Activated naive CD8-positive, alpha-beta T cell treated with anti-CD3 and anti-CD28 coated beads, Interleukin-2, amount 50 U/mL, for 24 hours (primary cell): ENCODE results near the gene PPFIBP1.
"Not testable (repeated sequence)": the region's sequence is repeated elsewhere in the genome, so short reads cannot be mapped to it uniquely, and the experiment has no call there.

ENCODE experiments used
- ATAC-seq: fragments of 150-1000 bp; cut with Tn5 transposase; one replicate; pipeline ENCODE4 v1.10.0; 2021
- DNase-seq: peaks from one replicate; pipeline ENCODE4 v3.0.0; 2021
- H3K27ac Mint-ChIP-seq: one replicate; pipeline ENCODE4 v1.8.0; 2021; ENCODE audit warnings: mild to moderate bottlenecking, mixed read lengths
- H3K27me3 Mint-ChIP-seq: one replicate; pipeline ENCODE4 v1.8.0; 2021; ENCODE audit warnings: mixed read lengths
- H3K36me3 Mint-ChIP-seq: one replicate; pipeline ENCODE4 v1.8.0; 2021; ENCODE audit warnings: low read depth, mixed read lengths
- H3K4me1 Mint-ChIP-seq: one replicate; pipeline ENCODE4 v1.8.0; 2021; ENCODE audit warnings: mixed read lengths
- H3K4me3 Mint-ChIP-seq: one replicate; pipeline ENCODE4 v1.8.0; 2021; ENCODE audit warnings: mild to moderate bottlenecking, moderate library complexity, mixed read lengths
- H3K9me3 Mint-ChIP-seq: one replicate; pipeline ENCODE4 v1.8.0; 2021; ENCODE audit warnings: mixed read lengths

The PPFIBP1 gene

DNA sequence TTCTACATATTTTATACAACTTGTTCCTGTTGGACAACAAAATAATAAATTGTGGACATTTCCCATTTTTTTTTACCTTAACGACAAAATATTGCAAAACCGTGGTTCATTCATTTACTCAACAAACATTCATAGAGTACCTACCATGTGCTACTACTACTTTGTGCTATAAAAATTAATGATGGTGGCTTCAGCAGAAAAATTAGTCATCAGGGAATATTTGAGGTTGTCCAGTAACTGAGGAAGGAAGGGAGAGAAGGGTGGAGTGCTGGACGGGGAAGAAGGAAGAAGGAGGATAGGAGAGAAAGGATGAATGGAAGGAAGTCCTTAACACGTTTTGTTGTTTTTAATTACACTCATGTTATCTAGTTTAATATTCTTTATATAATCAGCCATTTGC, 53.7 kb downstream of the PPFIBP1 start:
- no peak overlapping the region for H3K4me3 Mint-ChIP-seq
- H3K27ac Mint-ChIP-seq, result no peak overlapping the region
- peaks cover 31% of the 10 kb centered on the region for H3K4me1 Mint-ChIP-seq
- ATAC-seq (no peak), DNase-seq (no peak)
- H3K36me3 Mint-ChIP-seq, result no peaks in the 10 kb centered on the region
- no peaks in the 10 kb centered on the region for H3K27me3 Mint-ChIP-seq
- H3K9me3 Mint-ChIP-seq, result no peaks in the 10 kb centered on the region

DNA sequence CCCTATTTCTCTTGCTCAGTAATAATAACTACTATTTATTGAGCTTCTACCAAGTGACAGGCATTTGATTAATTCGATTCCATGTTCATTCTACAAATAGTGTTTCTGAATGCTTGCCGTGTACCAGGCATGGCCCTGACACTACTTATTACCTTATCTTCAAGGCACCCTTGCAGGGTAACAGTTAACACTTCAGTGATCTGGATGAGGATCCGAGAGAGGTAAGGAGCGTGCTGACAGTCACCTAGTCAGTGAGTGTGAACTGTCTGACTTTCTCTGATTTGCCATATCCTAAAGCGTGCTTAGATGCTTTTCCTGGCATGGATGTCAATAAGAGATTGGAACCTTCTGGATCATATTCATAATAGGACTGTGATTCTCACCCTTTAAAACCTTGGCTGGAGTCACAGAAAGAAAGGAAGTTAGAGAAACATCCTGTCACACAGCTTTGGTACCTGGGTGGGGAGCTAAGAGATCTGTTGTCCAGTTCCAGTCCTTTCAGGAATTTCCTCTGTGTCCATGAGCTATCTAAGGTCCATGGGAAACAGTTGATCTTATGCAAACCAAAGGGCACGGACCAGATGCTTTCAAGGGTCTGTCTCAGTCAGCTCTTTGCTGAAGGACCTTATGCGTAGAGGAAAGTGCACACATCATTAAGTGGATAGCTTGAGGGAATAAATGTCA, 54.8 kb downstream of the PPFIBP1 start:
- ATAC-seq (no peak), DNase-seq (no peak)
- Mint-ChIP-seq H3K9me3 (no peaks in the 10 kb centered on the region), H3K36me3 (no peaks in the 10 kb centered on the region), H3K4me3 (no peak overlapping the region), H3K27me3 (no peaks in the 10 kb centered on the region), H3K27ac (no peak overlapping the region), H3K4me1 (peaks cover 26% of the 10 kb centered on the region)

DNA sequence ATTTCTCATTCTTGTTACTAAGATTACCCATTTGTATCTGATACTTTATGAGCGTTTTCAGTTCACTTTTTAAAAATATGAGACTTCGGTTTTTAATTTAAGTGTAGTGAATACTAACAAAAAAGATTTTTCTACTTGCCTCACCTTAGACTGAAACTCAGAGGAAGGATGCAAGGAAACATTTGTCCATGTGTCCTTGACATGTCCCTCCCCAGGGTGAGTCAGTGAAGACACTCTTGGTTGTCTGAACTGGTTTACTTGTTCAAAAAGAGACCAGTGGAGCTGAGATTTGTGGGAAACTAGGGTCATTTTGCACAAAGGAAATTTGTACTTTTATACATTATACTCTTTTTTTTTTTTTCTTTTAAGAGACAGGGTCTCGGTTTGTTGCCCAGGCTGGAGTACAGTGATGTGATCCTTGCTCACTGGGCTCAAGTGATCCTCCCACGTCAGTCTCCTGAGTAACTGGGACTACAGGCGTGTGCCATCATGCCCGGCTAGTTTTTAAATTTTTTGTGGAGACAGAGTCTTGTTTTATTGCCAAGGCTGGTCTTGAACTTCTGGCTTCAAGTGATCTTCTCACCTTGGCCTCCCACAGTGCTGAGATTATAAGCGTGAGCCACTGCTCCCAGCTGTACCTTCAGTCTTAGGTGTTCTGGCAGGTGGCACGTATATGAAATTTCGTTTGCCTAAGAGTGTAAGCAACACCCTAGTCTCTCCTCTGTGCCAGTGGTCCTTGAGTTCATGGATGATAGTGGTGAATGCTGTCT, 56.7 kb downstream of the PPFIBP1 start:
- Mint-ChIP-seq H3K27me3 (no peaks in the 10 kb centered on the region), H3K4me1 (peaks cover 14% of the 10 kb centered on the region), H3K36me3 (no peaks in the 10 kb centered on the region), H3K9me3 (no peaks in the 10 kb centered on the region), H3K4me3 (no peak overlapping the region), H3K27ac (no peak overlapping the region)
- ATAC-seq, result peak; percentile 15
- DNase-seq, result no peak

DNA sequence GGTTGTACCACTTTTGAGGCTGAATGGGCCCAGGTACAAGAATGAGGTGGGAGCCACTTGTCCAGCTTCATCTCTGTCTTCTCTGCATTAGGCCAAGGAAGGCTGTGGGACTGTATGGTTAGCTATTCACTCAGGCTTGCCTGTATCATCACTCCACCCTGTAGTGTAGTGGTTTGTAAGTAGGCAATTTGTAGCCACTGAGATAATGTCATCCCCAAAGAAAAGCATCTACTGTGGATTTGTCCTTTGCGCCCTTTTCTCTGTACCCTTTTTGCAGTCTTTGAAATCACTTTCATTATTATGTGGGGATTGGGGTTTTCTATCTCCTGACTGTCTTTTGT, 57.3 kb downstream of the PPFIBP1 start:
- not testable (repeated sequence) for H3K27ac Mint-ChIP-seq, H3K4me3 Mint-ChIP-seq, H3K36me3 Mint-ChIP-seq, H3K9me3 Mint-ChIP-seq, DNase-seq, H3K27me3 Mint-ChIP-seq
- peaks cover 14% of the 10 kb centered on the region for H3K4me1 Mint-ChIP-seq
- ATAC-seq, result peak; percentile 85

DNA sequence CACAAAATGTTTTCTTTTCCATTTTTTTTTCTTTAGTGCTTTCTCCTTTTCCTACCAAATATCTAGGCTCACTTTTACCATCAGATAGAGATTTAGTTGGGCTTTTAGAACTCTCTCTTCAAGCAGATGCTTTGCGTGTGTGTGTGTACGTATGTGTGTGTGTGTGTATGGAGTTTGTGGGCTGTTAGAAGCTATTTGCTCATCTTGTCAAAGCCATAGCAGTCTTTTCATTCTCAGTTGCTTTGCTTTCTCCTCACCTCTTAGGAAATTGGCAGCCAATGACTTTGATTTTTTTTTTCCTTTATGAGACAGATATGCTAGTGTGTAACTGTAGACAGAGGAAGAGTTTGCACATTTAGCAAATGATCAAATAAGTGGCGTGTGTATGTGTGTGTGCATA, 57.8 kb downstream of the PPFIBP1 start:
- H3K4me1 Mint-ChIP-seq, result peaks cover 14% of the 10 kb centered on the region
- not testable (repeated sequence) for H3K27me3 Mint-ChIP-seq, DNase-seq, H3K4me3 Mint-ChIP-seq, H3K9me3 Mint-ChIP-seq, H3K27ac Mint-ChIP-seq, H3K36me3 Mint-ChIP-seq, ATAC-seq

DNA sequence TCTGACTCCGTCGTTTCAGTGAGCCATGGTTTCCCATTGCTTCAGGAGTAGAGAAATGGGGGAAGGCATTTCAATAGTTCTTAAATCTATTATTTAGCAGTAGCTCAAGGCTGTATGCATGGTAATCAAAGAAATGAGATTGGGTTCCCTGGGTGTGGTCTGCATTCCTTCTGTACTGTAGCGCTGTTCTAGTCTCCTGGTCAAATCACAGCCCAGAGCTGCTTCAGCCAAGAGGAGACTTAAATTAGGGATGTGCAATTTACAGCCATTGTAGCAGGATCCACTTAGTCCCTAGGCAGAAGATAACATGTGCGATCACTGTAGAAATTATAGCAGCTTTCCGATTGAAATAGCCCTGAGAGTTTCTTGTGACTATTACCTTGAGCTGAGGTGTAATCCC, 58.4 kb downstream of the PPFIBP1 start:
- peaks cover 14% of the 10 kb centered on the region for H3K4me1 Mint-ChIP-seq
- not testable (repeated sequence) for H3K27me3 Mint-ChIP-seq, H3K27ac Mint-ChIP-seq, H3K4me3 Mint-ChIP-seq, DNase-seq, H3K36me3 Mint-ChIP-seq, ATAC-seq, H3K9me3 Mint-ChIP-seq

DNA sequence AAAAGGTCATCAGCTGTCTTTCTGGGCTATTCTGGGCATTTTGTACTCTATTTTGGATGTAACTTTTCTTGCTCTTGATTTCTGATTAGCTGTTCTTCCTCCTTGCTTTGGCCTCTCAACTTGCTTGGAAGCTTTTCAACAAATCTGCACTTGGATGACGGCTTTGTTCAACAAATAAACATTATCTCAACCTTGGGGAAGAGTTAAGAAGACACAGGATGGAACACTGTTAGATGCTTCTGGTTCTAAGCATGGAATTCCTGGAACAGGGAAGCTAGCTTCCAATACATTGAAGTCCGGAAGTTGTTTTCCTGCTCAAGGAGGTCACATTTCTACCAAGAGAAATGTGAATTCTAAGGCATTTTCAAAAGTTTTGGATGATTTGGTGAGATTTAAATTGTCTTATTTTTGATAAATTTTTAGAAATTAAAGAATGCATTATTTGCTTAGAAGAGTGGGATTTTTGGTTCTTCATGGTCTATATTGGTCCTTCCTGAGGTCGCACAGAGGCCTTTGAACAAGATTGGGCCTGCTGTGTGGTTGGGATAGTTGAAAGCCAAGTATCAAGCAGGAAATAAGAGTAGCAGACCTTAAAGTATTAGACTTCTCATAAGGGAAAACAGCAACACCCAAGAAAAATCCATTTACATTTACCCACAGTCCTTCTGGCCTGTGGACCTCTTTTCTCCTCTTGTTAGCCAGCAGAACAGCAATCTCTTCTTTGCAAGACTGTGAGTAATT, 59.2 kb downstream of the PPFIBP1 start:
- H3K27me3 Mint-ChIP-seq, result no peaks in the 10 kb centered on the region
- H3K36me3 Mint-ChIP-seq, result no peaks in the 10 kb centered on the region
- peaks cover 22% of the 10 kb centered on the region for H3K4me1 Mint-ChIP-seq
- ATAC-seq, result no peak
- H3K4me3 Mint-ChIP-seq, result no peak overlapping the region
- H3K27ac Mint-ChIP-seq, result no peak overlapping the region
- DNase-seq, result no peak
- no peaks in the 10 kb centered on the region for H3K9me3 Mint-ChIP-seq

DNA sequence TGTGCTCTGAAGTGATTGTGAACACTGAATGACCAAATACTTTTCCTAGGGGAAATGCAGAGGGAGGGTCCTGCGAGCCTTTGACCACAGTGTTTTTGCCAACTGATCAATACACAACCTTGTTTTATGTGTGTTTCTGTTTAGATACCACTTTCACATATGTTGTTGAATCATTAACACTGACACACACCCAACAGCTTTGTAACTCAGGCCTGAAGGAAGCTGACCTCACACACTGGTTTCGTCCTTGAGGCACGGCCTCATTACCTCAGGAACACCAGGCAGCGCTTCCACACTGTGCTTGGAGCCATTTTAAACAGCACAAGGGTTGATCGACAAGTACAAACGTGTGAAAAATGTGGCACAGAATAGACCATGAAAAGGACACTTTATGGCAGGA, 60.0 kb downstream of the PPFIBP1 start:
- no peaks in the 10 kb centered on the region for H3K27me3 Mint-ChIP-seq
- ATAC-seq, result no peak
- DNase-seq, result no peak
- peaks cover 29% of the 10 kb centered on the region for H3K4me1 Mint-ChIP-seq
- H3K9me3 Mint-ChIP-seq, result no peaks in the 10 kb centered on the region
- H3K36me3 Mint-ChIP-seq, result no peaks in the 10 kb centered on the region
- H3K4me3 Mint-ChIP-seq, result no peak overlapping the region
- H3K27ac Mint-ChIP-seq, result no peak overlapping the region

DNA sequence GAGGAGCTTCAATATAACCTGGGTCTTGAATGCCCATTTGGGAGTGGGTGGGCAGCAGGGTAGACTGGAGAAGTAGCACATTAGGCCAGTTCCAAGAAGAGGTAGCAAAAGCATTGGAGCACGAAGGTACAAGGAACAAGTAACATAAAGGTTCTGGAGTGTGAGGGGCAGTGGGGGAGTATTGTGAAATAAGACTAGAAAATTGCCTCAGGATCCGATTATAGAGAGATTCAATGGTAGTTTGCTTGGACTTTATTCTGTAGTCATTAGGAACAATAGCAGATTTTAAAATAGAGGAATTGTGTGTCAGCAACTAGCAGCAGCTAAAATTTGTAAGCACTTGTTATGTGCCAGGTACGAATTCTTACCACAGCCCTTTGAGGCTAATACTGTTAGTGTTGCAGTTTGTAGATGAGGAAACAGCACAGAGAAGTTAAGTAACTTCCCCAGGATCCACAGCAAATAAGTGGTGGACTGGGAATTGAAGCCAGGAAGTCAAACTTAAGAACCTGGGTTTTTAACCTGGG, 61.8 kb downstream of the PPFIBP1 start:
- no peaks in the 10 kb centered on the region for H3K27me3 Mint-ChIP-seq
- no peak for DNase-seq
- no peaks in the 10 kb centered on the region for H3K36me3 Mint-ChIP-seq
- no peak overlapping the region for H3K4me3 Mint-ChIP-seq
- no peaks in the 10 kb centered on the region for H3K9me3 Mint-ChIP-seq
- H3K4me1 Mint-ChIP-seq, result peaks cover 29% of the 10 kb centered on the region
- ATAC-seq, result no peak
- H3K27ac Mint-ChIP-seq, result no peak overlapping the region

DNA sequence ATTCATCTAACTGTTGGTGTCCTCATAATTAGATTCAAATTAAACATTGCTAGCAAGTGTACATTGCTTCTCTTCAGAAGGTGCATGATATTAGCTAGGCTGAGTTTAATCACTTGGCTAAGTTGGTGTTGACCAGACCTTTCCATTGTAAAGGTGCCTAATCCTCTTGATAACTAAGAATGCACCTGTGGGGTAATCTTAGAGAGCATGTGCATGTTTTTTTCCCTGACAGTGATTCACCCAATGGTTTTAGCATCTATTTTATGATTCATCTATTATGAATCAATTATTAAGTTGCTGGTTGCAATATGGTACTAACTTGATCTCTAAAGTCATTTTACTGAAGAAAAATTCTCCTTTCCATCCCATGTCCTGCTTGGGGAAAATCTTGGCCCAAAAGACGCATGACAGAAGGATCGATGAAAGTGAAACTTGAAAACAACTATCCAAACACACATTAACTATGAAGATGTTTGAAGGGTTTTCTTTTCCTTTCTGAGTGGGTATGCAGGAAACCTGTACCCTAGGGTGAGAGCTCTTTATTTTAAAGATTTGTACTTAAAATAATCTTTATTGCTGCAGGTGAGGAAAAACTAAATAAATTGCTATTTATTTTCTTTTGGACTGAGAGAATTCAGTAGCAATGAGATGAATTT, 64.2 kb downstream of the PPFIBP1 start:
- not testable (repeated sequence) for DNase-seq

DNA sequence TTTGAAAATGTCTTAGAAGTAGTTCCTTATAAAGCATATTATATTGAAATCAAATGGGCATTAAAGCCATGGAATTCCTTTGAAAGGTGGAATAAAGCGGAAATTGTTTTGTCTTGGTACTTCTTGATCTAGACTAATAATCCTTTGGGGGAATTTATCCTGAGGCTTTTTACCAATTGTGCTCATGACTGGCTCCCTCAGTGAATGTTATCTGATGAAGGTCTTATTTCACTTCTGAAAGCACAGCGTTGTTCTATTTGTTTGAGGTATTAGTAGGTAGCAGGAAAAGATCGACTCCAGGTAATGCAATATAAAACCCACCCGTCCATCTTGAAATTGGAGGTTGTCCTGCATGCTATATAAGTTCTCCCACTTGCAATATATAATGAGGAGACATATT, 64.8 kb downstream of the PPFIBP1 start:
- no peaks in the 10 kb centered on the region for H3K27me3 Mint-ChIP-seq
- no peaks in the 10 kb centered on the region for H3K36me3 Mint-ChIP-seq
- no peaks in the 10 kb centered on the region for H3K9me3 Mint-ChIP-seq
- H3K4me3 Mint-ChIP-seq, result peak overlapping the region; percentile 30
- DNase-seq (no peak), ATAC-seq (no peak)
- peaks cover 16% of the 10 kb centered on the region for H3K4me1 Mint-ChIP-seq
- H3K27ac Mint-ChIP-seq, result no peak overlapping the region

More for the DNA sequence above, 64.2 kb downstream of the PPFIBP1 start:
- H3K4me3 Mint-ChIP-seq, result peak overlapping the region; percentile 30
- peak overlapping the region; percentile 13 for H3K27ac Mint-ChIP-seq
- ATAC-seq, result peak; percentile 59
- H3K9me3 Mint-ChIP-seq, H3K27me3 Mint-ChIP-seq, H3K36me3 Mint-ChIP-seq: not testable (repeated sequence)
- H3K4me1 Mint-ChIP-seq, result peaks cover 16% of the 10 kb centered on the region

DNA sequence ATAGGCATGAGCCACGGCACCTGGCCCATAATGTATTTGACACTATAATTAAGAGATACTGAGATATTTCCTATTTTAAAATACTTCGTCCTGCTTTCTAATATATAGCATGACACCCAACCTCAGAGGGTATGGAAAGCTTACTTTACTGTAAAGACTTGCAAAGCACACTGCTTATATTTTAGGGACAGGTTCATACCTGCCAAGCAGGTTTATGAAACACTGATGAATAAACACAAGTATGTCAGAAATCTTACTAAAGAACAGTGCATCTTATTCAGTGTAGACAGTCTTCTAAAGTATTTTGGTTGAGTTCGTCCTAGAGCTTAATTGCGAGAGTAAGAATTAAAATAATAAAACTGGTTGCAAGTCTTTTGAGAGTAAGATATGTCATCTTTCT, 65.4 kb downstream of the PPFIBP1 start:
- H3K9me3 Mint-ChIP-seq, result no peaks in the 10 kb centered on the region
- no peaks in the 10 kb centered on the region for H3K36me3 Mint-ChIP-seq
- no peak for DNase-seq
- H3K4me3 Mint-ChIP-seq, result no peak overlapping the region
- no peaks in the 10 kb centered on the region for H3K27me3 Mint-ChIP-seq
- peaks cover 16% of the 10 kb centered on the region for H3K4me1 Mint-ChIP-seq
- no peak for ATAC-seq
- no peak overlapping the region for H3K27ac Mint-ChIP-seq

DNA sequence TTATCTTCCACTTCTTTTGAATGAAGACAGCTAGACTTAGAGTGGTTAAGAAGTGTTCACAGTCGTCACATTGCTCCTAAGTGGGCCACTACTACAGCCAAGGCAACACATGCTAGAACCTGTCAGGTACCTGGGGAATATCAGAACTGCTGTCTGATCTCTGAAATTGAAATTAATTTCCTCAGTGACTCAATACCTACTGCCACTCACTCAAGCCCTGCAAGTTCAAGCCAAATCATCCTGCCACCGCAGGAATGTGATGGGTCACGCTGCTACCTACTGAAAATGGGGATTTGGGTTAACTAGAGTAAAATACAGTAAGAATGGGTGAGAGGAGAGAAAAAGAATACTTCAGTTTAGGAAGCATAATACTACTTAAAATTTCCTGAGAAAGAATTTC, 67.7 kb downstream of the PPFIBP1 start:
- H3K4me1 Mint-ChIP-seq, result peaks cover 16% of the 10 kb centered on the region
- not testable (repeated sequence) for ATAC-seq, H3K27me3 Mint-ChIP-seq, H3K36me3 Mint-ChIP-seq, H3K27ac Mint-ChIP-seq, H3K9me3 Mint-ChIP-seq, H3K4me3 Mint-ChIP-seq, DNase-seq

DNA sequence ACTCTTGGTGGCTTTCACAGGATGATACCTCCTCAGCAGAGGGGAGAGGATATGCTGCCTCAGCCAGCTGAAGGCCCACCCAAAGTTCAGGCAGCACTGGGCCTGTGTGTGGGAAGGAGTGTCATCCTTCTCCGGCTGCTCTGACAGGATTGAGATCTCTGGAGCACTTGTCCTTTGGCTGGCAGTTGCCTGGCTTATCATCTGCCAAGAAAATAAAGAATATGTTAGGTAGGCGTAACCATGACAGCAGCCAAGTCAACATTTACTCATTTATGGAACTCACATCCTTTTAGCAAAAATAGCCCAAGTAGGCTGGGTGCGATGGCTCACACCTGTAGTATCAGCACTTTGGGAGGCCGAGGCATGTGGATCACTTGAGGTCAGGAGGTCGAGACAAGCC, 68.5 kb downstream of the PPFIBP1 start:
- no peaks in the 10 kb centered on the region for H3K27me3 Mint-ChIP-seq
- no peak overlapping the region for H3K27ac Mint-ChIP-seq
- DNase-seq, result no peak
- no peak for ATAC-seq
- no peak overlapping the region for H3K4me3 Mint-ChIP-seq
- H3K4me1 Mint-ChIP-seq, result peaks cover 15% of the 10 kb centered on the region
- no peaks in the 10 kb centered on the region for H3K36me3 Mint-ChIP-seq
- no peaks in the 10 kb centered on the region for H3K9me3 Mint-ChIP-seq
